PC-9 (cell line): ENCODE results near the gene ITSN1. TPM values are rescaled to one million over a fixed set of nuclear protein-coding genes. Genes with fewer than 3 reads are reported as not detected.

ENCODE experiments used
- BruUV-seq: library from RNA; stranded (reverse); fragments of 400-500 nt; replicated peaks from 2 replicates; lab custom pipeline; 2021; lab: Mats Ljungman, UMichigan
- CTCF ChIA-PET: fragments of 300-600 bp; sonication (Branson Sonifier 250); formaldehyde crosslinking; loops from one replicate; lab custom pipeline; 2022; ENCODE audit warnings: antibody characterized with exemption; lab: Charles Lee
- POLR2A ChIA-PET: fragments of 300-600 bp; sonication (Branson Sonifier 250); formaldehyde crosslinking; loops from one replicate; lab custom pipeline; 2022; ENCODE audit warnings: antibody characterized with exemption; ENCODE audit not compliant: unreplicated experiment; lab: Charles Lee
- DNase-seq, 2 experiments: peaks; one replicate each; pipeline versions ENCODE4 v3.0.0 to v3.0.0-alpha.2; 2015 to 2022; ENCODE audit warnings: mixed read lengths in 1 of 2
- H2AFZ ChIP-seq: fragments of 200-600 bp; sonication (generic); 2 replicates; pipeline ENCODE4 v1.8.1; 2017; ENCODE audit warnings: antibody characterized with exemption
- H3F3A ChIP-seq: fragments of 200-600 bp; sonication (generic); 2 replicates; pipeline ENCODE4 v1.8.1; 2017; ENCODE audit warnings: antibody characterized with exemption, mild to moderate bottlenecking, low read depth; ENCODE audit not compliant: insufficient read depth
- H3K27ac ChIP-seq: fragments of 200-600 bp; sonication (generic); 2 replicates; pipeline ENCODE4 v1.6.1; 2016; ENCODE audit warnings: mixed run types
- H3K27me3 ChIP-seq: fragments of 200-600 bp; sonication (generic); 2 replicates; pipeline ENCODE4 v1.6.1; 2016; ENCODE audit warnings: low read depth, mixed run types; ENCODE audit not compliant: insufficient read depth
- H3K36me3 ChIP-seq: fragments of 200-600 bp; sonication (generic); 2 replicates; pipeline ENCODE4 v1.6.1; 2016; ENCODE audit warnings: low read depth, mixed run types
- H3K4me1 ChIP-seq: fragments of 200-600 bp; sonication (generic); replicated peaks from 2 replicates; pipeline ENCODE4 v1.6.1; 2016; ENCODE audit warnings: mixed run types; ENCODE audit not compliant: insufficient read depth
- H3K4me2 ChIP-seq: fragments of 200-600 bp; sonication (generic); 2 replicates; pipeline ENCODE4 v1.6.1; 2017; ENCODE audit warnings: mixed run types
- H3K4me3 ChIP-seq: fragments of 200-600 bp; sonication (generic); 2 replicates; pipeline ENCODE4 v1.6.1; 2016; ENCODE audit warnings: mixed run types
- H3K79me2 ChIP-seq: fragments of 200-600 bp; sonication (generic); 2 replicates; pipeline ENCODE4 v1.6.1; 2017; ENCODE audit warnings: low read depth, mixed run types
- H3K9me2 ChIP-seq: fragments of 200-600 bp; sonication (generic); 2 replicates; pipeline ENCODE4 v1.8.1; 2017; ENCODE audit warnings: mild to moderate bottlenecking; ENCODE audit not compliant: insufficient read depth
- H3K9me3 ChIP-seq: fragments of 200-600 bp; sonication (generic); 2 replicates; pipeline ENCODE4 v1.8.1; 2016; ENCODE audit warnings: low read depth; ENCODE audit not compliant: insufficient read depth
- H4K20me1 ChIP-seq: fragments of 200-600 bp; sonication (generic); 2 replicates; pipeline ENCODE4 v1.8.1; 2017; ENCODE audit not compliant: insufficient read depth
- EZH2 ChIP-seq: fragments of 200-600 bp; sonication (generic); IDR thresholded peaks from 2 replicates; pipeline ENCODE4 v1.8.0; 2017; ENCODE audit warnings: antibody characterized with exemption, low read depth
- intact Hi-C: fragments of 100-400 bp; cut with micrococcal nuclease; formaldehyde crosslinking; loops from one replicate; pipeline ENCODE4 v1.10.0; 2022; ENCODE audit not compliant: unreplicated experiment
- total RNA-seq: library from RNA; stranded (reverse); gene quantifications from 2 replicates; pipeline ENCODE4 v1.2.3, GENCODE V29; 2021
- TF ChIP-seq, protein P1 (sequence below): fragments of 200-600 bp; sonication (generic); conservative IDR thresholded peaks from 2 replicates; pipeline ENCODE4 v1.6.1; 2017; ENCODE audit warnings: mixed run types, antibody characterized with exemption, mild to moderate bottlenecking, moderate library complexity

The ITSN1 gene
- total RNA-seq, 1 experiment from 2014 or later = 46.3 TPM

- BruUV-seq = no TSS peak
- no peak overlapping the region for H2AFZ ChIP-seq
- DNase-seq = no peak
- H3K36me3 ChIP-seq = no peaks in the 10 kb centered on the region
- intact Hi-C loops = no loop called here
- POLR2A ChIA-PET = no interaction called here
- CTCF ChIA-PET = no interaction called here
- H3K9me2 ChIP-seq = no peaks in the 10 kb centered on the region
- H3K4me2 ChIP-seq = no peak overlapping the region
- no peaks in the 10 kb centered on the region for H4K20me1 ChIP-seq
- no peaks in the 10 kb centered on the region for H3F3A ChIP-seq
- no peaks in the 10 kb centered on the region for H3K79me2 ChIP-seq
- no peaks in the 10 kb centered on the region for H3K4me1 ChIP-seq
- no peaks in the 10 kb centered on the region for H3K27me3 ChIP-seq
- TF ChIP-seq, protein P1, sequence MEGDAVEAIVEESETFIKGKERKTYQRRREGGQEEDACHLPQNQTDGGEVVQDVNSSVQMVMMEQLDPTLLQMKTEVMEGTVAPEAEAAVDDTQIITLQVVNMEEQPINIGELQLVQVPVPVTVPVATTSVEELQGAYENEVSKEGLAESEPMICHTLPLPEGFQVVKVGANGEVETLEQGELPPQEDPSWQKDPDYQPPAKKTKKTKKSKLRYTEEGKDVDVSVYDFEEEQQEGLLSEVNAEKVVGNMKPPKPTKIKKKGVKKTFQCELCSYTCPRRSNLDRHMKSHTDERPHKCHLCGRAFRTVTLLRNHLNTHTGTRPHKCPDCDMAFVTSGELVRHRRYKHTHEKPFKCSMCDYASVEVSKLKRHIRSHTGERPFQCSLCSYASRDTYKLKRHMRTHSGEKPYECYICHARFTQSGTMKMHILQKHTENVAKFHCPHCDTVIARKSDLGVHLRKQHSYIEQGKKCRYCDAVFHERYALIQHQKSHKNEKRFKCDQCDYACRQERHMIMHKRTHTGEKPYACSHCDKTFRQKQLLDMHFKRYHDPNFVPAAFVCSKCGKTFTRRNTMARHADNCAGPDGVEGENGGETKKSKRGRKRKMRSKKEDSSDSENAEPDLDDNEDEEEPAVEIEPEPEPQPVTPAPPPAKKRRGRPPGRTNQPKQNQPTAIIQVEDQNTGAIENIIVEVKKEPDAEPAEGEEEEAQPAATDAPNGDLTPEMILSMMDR = no peak
- no peak for TF ChIP-seq EZH2
- no peaks in the 10 kb centered on the region for H3K9me3 ChIP-seq
- H3K27ac ChIP-seq = no peak overlapping the region
- no peak overlapping the region for H3K4me3 ChIP-seq
These were observed 186.3 kb downstream of the ITSN1 start for GRCh38 chr21:33828577-33828976.

DNA sequence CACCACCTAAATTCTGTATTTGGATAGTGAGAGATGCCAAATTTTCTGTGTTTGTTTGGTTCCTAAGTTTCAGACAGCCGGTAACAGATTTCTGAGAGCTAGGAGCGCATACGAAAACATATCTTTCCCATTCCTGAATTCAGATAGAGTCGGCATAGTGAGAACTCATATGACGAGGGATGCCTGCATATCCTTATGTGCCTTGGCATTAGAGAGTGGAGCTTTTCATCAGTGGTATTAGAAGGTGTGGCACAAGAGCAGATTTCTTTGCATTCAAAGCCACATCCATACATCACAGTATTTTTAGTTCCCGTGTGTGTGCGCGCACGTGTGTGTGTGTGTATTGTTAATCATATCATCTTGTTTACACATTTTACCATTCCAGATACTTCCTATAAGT, 187.5 kb downstream of the ITSN1 start:
- H3K9me3 ChIP-seq = no peaks in the 10 kb centered on the region
- H3K4me3 ChIP-seq = no peak overlapping the region
- ChIA-PET CTCF (no interaction called here), POLR2A (no interaction called here)
- H3K27me3 ChIP-seq = no peaks in the 10 kb centered on the region
- no peak overlapping the region for H2AFZ ChIP-seq
- no peak overlapping the region for H3K4me2 ChIP-seq
- no peaks in the 10 kb centered on the region for H3K36me3 ChIP-seq
- H3K9me2 ChIP-seq = no peaks in the 10 kb centered on the region
- no TSS peak for BruUV-seq
- DNase-seq = no peak
- H3K79me2 ChIP-seq = no peaks in the 10 kb centered on the region
- no peak overlapping the region for H3K27ac ChIP-seq
- no peaks in the 10 kb centered on the region for H3F3A ChIP-seq
- intact Hi-C loops = no loop called here
- H3K4me1 ChIP-seq = no peaks in the 10 kb centered on the region
- H4K20me1 ChIP-seq = no peaks in the 10 kb centered on the region
- TF ChIP-seq EZH2 = no peak
- TF ChIP-seq, protein P1 = no peak

DNA sequence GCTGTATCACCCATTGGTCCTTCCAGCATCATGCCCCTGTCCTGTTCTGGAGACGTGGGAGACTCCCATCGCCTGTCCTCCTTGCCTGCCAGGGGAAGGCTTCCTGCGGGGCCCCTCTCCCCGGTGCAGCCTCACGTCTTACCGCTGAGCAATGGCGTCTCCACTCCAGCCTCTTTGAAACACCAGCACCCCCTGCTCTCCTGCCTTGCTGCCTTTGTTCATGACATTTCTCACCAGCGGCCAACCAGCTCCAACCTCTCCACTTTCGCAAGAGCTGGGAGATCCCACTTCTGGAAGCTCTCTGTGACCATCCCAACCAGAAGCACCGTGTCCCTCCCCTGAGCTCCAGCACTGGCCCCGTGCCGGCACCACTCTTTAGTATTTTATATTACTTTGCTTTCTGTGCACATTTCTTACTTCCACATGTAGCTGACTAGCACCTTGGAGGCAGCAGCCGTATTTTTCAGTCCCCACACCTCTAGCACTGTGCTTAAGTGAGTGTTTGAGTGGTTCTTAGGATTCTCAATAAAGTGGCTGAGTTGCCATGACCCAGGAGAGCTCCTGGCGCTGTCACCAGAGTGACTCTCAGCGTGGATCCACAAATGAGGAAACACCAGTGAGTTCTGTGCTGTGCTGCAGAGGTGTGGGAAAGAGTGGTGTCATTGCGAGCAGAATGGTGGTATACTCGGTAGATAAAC, 189.8 kb downstream of the ITSN1 start:
- Histone ChIP-seq H2AFZ (no peak overlapping the region), H3K27me3 (no peaks in the 10 kb centered on the region), H4K20me1 (no peaks in the 10 kb centered on the region), H3K79me2 (no peaks in the 10 kb centered on the region), H3K36me3 (no peaks in the 10 kb centered on the region), H3F3A (no peaks in the 10 kb centered on the region), H3K4me3 (no peak overlapping the region), H3K9me2 (no peaks in the 10 kb centered on the region), H3K4me1 (no peaks in the 10 kb centered on the region), H3K4me2 (no peak overlapping the region), H3K9me3 (no peaks in the 10 kb centered on the region), H3K27ac (no peak overlapping the region)
- intact Hi-C loops = no loop called here
- DNase-seq = no peak
- TF ChIP-seq EZH2 = no peak
- TF ChIP-seq, protein P1 = no peak
- BruUV-seq = no TSS peak
- CTCF ChIA-PET = no interaction called here
- POLR2A ChIA-PET = no interaction called here
